H9 (cell line): Measurements from ENCODE around the gene DPP6. TPM values are rescaled to one million over a fixed set of nuclear protein-coding genes. Genes with fewer than 3 reads are reported as not detected.

Source experiments
- DNase-seq: peaks from one replicate; pipeline ENCODE4 v3.0.0-alpha.2; 2017
- H2AFZ ChIP-seq: one replicate; pipeline ENCODE4 v1.6.1; 2013; ENCODE audit warnings: mild to moderate bottlenecking, low read length, control low read depth, moderate library complexity
- H2AK5ac ChIP-seq: 2 replicates; pipeline ENCODE4 v1.6.1; 2013; ENCODE audit warnings: low read length, control low read depth, mixed read lengths; ENCODE audit not compliant: insufficient read length
- H2BK120ac ChIP-seq: one replicate; pipeline ENCODE4 v1.6.1; 2013; ENCODE audit warnings: low read depth, mild to moderate bottlenecking, low read length, control low read depth, inconsistent platforms; ENCODE audit not compliant: poor library complexity, severe bottlenecking
- H2BK12ac ChIP-seq: 2 replicates; pipeline ENCODE4 v1.6.1; 2013; ENCODE audit warnings: low read length, control low read depth, mixed read lengths, low read depth; ENCODE audit not compliant: insufficient read length
- H2BK15ac ChIP-seq: 2 replicates; pipeline ENCODE4 v1.6.1; 2013; ENCODE audit warnings: low read depth, low read length, control low read depth
- H2BK20ac ChIP-seq: one replicate; pipeline ENCODE4 v1.6.1; 2013; ENCODE audit warnings: low read depth, mild to moderate bottlenecking, low read length, control low read depth, inconsistent platforms; ENCODE audit not compliant: poor library complexity, severe bottlenecking
- H2BK5ac ChIP-seq: 2 replicates; pipeline ENCODE4 v1.6.1; 2013; ENCODE audit warnings: low read length, control low read depth, mixed read lengths; ENCODE audit not compliant: insufficient read length
- H3K14ac ChIP-seq: 2 replicates; pipeline ENCODE4 v1.6.1; 2013; ENCODE audit warnings: low read length, control low read depth; ENCODE audit not compliant: insufficient read depth
- H3K18ac ChIP-seq: 2 replicates; pipeline ENCODE4 v1.6.1; 2013; ENCODE audit warnings: low read depth, mild to moderate bottlenecking, mixed read lengths, low read length, control low read depth; ENCODE audit not compliant: insufficient read length
- H3K23ac ChIP-seq: 2 replicates; pipeline ENCODE4 v1.6.1; 2013; ENCODE audit warnings: low read length, control low read depth, mixed read lengths, low read depth; ENCODE audit not compliant: insufficient read length
- H3K23me2 ChIP-seq: 2 replicates; pipeline ENCODE4 v1.6.1; 2013; ENCODE audit warnings: low read depth, mild to moderate bottlenecking, mixed read lengths, low read length, control low read depth; ENCODE audit not compliant: insufficient read length, poor library complexity, severe bottlenecking
- H3K27ac ChIP-seq: 2 replicates; pipeline ENCODE4 v1.5.1; 2013; ENCODE audit warnings: low read length, control low read depth, mixed read lengths, low read depth; ENCODE audit not compliant: insufficient read length
- H3K27me3 ChIP-seq: 2 replicates; pipeline ENCODE4 v1.6.1; 2013; ENCODE audit warnings: low read length, control low read depth, inconsistent platforms; ENCODE audit not compliant: insufficient read depth
- H3K4ac ChIP-seq: 2 replicates; pipeline ENCODE4 v1.6.1; 2013; ENCODE audit warnings: low read depth, mild to moderate bottlenecking, control low read depth, inconsistent platforms, low read length, moderate library complexity
- H3K4me1 ChIP-seq: 2 replicates; pipeline ENCODE4 v1.6.1; 2013; ENCODE audit warnings: low read length, control low read depth, inconsistent platforms; ENCODE audit not compliant: insufficient read depth
- H3K4me2 ChIP-seq: 2 replicates; pipeline ENCODE4 v1.6.1; 2013; ENCODE audit warnings: low read length, control low read depth, mixed read lengths; ENCODE audit not compliant: insufficient read length, insufficient read depth
- H3K56ac ChIP-seq: 2 replicates; pipeline ENCODE4 v1.6.1; 2013; ENCODE audit warnings: low read depth, mild to moderate bottlenecking, mixed read lengths, low read length, control low read depth; ENCODE audit not compliant: insufficient read length
- H3K79me1 ChIP-seq: 2 replicates; pipeline ENCODE4 v1.6.1; 2013; ENCODE audit warnings: low read depth, mild to moderate bottlenecking, moderate library complexity, low read length, control low read depth, inconsistent platforms; ENCODE audit not compliant: insufficient read depth, poor library complexity, severe bottlenecking
- H3K79me2 ChIP-seq: 2 replicates; pipeline ENCODE4 v1.6.1; 2013; ENCODE audit warnings: low read length, control low read depth, inconsistent platforms; ENCODE audit not compliant: insufficient read depth
- H3K9ac ChIP-seq: 2 replicates; pipeline ENCODE4 v1.6.1; 2013; ENCODE audit warnings: low read length, control low read depth, mixed read lengths; ENCODE audit not compliant: insufficient read length; ENCODE audit errors: extremely low read depth
- H3K9me3 ChIP-seq: one replicate; pipeline ENCODE4 v1.6.1; 2013; ENCODE audit warnings: low read depth, low read length, inconsistent platforms; ENCODE audit not compliant: control insufficient read depth
- H3T11ph ChIP-seq: one replicate; pipeline ENCODE4 v1.6.1; 2013; ENCODE audit warnings: mild to moderate bottlenecking, low read length, control low read depth, inconsistent platforms
- H4K20me1 ChIP-seq: one replicate; pipeline ENCODE4 v1.6.1; 2013; ENCODE audit not compliant: control insufficient read depth, insufficient read length, insufficient read depth
- H4K5ac ChIP-seq: 2 replicates; pipeline ENCODE4 v1.6.1; 2013; ENCODE audit warnings: low read depth, mild to moderate bottlenecking, mixed read lengths, low read length, control low read depth; ENCODE audit not compliant: insufficient read length
- H4K8ac ChIP-seq: replicated peaks from 2 replicates; pipeline ENCODE4 v1.6.1; 2013; ENCODE audit warnings: low read length, control low read depth, mixed read lengths, low read depth; ENCODE audit not compliant: insufficient read length
- H4K91ac ChIP-seq: 2 replicates; pipeline ENCODE4 v1.6.1; 2013; ENCODE audit warnings: low read depth, mild to moderate bottlenecking, moderate library complexity, mixed read lengths, low read length, control low read depth; ENCODE audit not compliant: insufficient read length
- H3K27ac Mint-ChIP-seq, 3 experiments: 2 replicates in 2 of 3; 3 replicates in 1 of 3; pipeline ENCODE4 v1.8.0; 2020 to 2021; ENCODE audit warnings: mixed read lengths in 3 of 3, mild to moderate bottlenecking in 1 of 3, moderate library complexity in 1 of 3
- H3K27me3 Mint-ChIP-seq: 2 replicates; pipeline ENCODE4 v1.8.0; 2021; ENCODE audit warnings: low read depth, mild to moderate bottlenecking, moderate library complexity, mixed read lengths
- H3K36me3 Mint-ChIP-seq, 3 experiments: 2 replicates in 2 of 3; 3 replicates in 1 of 3; pipeline ENCODE4 v1.8.0; 2020 to 2021; ENCODE audit warnings: low read depth in 3 of 3, mixed read lengths in 3 of 3; ENCODE audit not compliant: insufficient read depth in 1 of 3
- H3K4me1 Mint-ChIP-seq, 2 experiments: 2 replicates each; pipeline ENCODE4 v1.8.0; 2020; ENCODE audit warnings: mixed read lengths in 2 of 2
- H3K4me3 Mint-ChIP-seq, 2 experiments: 2 replicates in 1 of 2; 3 replicates in 1 of 2; pipeline ENCODE4 v1.8.0; 2020 to 2021; ENCODE audit warnings: mild to moderate bottlenecking in 2 of 2, mixed read lengths in 2 of 2, moderate library complexity in 1 of 2
- H3K9me3 Mint-ChIP-seq, 2 experiments: 2 replicates in 1 of 2; 3 replicates in 1 of 2; pipeline ENCODE4 v1.8.0; 2020; ENCODE audit warnings: mild to moderate bottlenecking in 2 of 2, mixed read lengths in 2 of 2, moderate library complexity in 1 of 2
- WGBS: extraction: QIAGEN DNeasy Blood & Tissue Kit; methylation state at CpG from one replicate; pipeline ENCODE4 v1.1.7; 2013; ENCODE audit warnings: missing lambda C conversion rate, low lambda C conversion rate, mixed read lengths; ENCODE audit not compliant: insufficient read length; ENCODE audit errors: extremely low coverage; 5-methylcytosine and 5-hydroxymethylcytosine counted together
- total RNA-seq: library from RNA; stranded (reverse); gene quantifications from 2 replicates; pipeline ENCODE4 v1.2.1, GENCODE V29; 2021
- TF ChIP-seq, protein P1 (sequence below): fragments of 200-600 bp; sonication (generic); conservative IDR thresholded peaks from 3 replicates; pipeline ENCODE4 v1.8.0; 2021; ENCODE audit warnings: antibody characterized with exemption, mild to moderate bottlenecking

The DPP6 gene
- total RNA-seq, 1 experiment from 2014 or later = 4.5 TPM

DNA sequence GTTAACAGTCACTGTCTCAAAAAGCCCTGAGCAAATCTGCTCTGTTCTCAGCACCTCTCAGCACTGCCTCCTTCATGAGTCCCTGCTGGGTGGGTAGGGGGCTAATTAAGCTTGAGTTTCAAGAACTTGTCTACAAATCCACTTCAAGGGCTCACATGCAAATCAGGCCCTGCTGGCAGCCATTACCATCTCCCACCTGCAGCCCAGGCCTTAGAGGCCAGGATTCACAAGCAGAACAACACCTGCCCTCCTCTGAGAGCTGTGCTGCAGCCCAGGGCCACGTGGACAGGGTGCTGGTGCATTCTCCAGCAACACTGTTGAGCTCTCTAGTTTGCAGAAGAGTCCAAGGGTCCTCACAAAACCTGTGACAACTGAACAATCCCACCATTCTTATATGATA is 119.2 kb downstream of the DPP6 start:
- H3K27ac ChIP-seq = no peak overlapping the region
- Mint-ChIP-seq H3K36me3 (no peaks in the 10 kb centered on the region), H3K4me3 (no peak overlapping the region; a peak in 1 of 5 replicates), H3K9me3 (no peaks in the 10 kb centered on the region), H3K4me1 (peaks cover 42 to 55% of the 10 kb centered on the region in 2 experiments), H3K27me3 (peaks cover 2% of the 10 kb centered on the region; the same call in 1 of the 2 replicates), H3K27ac (peak overlapping the region in 2 of 3 experiments; percentile 91 to 92; a peak in 5 of 7 replicates)
- no peak overlapping the region for H3K56ac ChIP-seq
- H2BK5ac ChIP-seq = no peak overlapping the region
- no peak overlapping the region for H2BK15ac ChIP-seq
- DNase-seq = peak; percentile 72
- no peak overlapping the region for H3K23ac ChIP-seq
- no peak overlapping the region for H3K4me2 ChIP-seq
- H3K14ac ChIP-seq = no peak overlapping the region
- WGBS = no CpG with 5 or more reads among the region's 1 CpG
- H4K91ac ChIP-seq = no peak overlapping the region
- no peaks in the 10 kb centered on the region for H3K23me2 ChIP-seq
- H2BK20ac ChIP-seq = no peak overlapping the region
- H3K9ac ChIP-seq = no peak overlapping the region
- no peaks in the 10 kb centered on the region for H3K9me3 ChIP-seq
- no peak overlapping the region for H2AFZ ChIP-seq
- no peaks in the 10 kb centered on the region for H3K79me2 ChIP-seq
- no peak overlapping the region for H4K5ac ChIP-seq
- H2AK5ac ChIP-seq = no peak overlapping the region
- H4K8ac ChIP-seq = no peak overlapping the region
- peaks cover 12% of the 10 kb centered on the region; the same call in 1 of the 2 replicates for H3K4me1 ChIP-seq
- no peak overlapping the region for H3K18ac ChIP-seq
- H2BK12ac ChIP-seq = no peak overlapping the region
- no peaks in the 10 kb centered on the region for H3K27me3 ChIP-seq
- H3T11ph ChIP-seq = no peak overlapping the region
- no peak overlapping the region for H2BK120ac ChIP-seq
- no peaks in the 10 kb centered on the region for H3K79me1 ChIP-seq
- TF ChIP-seq, protein P1, sequence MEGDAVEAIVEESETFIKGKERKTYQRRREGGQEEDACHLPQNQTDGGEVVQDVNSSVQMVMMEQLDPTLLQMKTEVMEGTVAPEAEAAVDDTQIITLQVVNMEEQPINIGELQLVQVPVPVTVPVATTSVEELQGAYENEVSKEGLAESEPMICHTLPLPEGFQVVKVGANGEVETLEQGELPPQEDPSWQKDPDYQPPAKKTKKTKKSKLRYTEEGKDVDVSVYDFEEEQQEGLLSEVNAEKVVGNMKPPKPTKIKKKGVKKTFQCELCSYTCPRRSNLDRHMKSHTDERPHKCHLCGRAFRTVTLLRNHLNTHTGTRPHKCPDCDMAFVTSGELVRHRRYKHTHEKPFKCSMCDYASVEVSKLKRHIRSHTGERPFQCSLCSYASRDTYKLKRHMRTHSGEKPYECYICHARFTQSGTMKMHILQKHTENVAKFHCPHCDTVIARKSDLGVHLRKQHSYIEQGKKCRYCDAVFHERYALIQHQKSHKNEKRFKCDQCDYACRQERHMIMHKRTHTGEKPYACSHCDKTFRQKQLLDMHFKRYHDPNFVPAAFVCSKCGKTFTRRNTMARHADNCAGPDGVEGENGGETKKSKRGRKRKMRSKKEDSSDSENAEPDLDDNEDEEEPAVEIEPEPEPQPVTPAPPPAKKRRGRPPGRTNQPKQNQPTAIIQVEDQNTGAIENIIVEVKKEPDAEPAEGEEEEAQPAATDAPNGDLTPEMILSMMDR = no peak
- H3K4ac ChIP-seq = no peak overlapping the region
- H4K20me1 ChIP-seq = no peaks in the 10 kb centered on the region
